ENCODE data around the gene IBSP.

DNA sequence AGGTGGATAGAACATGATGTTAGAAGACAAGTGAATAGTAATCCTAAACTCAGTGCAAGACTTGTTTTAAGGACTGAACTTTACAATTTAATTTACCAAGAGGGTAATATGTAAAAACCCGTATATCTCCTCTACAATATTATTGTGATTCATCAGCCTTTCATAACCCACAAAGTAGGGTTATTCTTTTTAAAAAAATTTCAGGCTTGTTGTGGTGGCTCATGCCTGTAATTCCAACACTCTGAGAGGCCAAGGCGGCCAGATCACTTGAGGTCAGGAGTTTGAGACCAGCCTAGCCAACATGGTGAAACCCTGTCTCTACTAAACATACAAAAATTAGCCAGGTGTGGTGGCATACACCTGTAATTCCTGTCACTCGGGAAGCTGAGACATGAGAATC, 7.2 kb downstream of the IBSP start:
- TF ChIP-seq POLR2AphosphoS5 (IDR thresholded peaks at IDR 0.05), result no peak
- TF ChIP-seq, protein P1, sequence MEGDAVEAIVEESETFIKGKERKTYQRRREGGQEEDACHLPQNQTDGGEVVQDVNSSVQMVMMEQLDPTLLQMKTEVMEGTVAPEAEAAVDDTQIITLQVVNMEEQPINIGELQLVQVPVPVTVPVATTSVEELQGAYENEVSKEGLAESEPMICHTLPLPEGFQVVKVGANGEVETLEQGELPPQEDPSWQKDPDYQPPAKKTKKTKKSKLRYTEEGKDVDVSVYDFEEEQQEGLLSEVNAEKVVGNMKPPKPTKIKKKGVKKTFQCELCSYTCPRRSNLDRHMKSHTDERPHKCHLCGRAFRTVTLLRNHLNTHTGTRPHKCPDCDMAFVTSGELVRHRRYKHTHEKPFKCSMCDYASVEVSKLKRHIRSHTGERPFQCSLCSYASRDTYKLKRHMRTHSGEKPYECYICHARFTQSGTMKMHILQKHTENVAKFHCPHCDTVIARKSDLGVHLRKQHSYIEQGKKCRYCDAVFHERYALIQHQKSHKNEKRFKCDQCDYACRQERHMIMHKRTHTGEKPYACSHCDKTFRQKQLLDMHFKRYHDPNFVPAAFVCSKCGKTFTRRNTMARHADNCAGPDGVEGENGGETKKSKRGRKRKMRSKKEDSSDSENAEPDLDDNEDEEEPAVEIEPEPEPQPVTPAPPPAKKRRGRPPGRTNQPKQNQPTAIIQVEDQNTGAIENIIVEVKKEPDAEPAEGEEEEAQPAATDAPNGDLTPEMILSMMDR (IDR thresholded peaks at IDR 0.05), result no peak

All from suprapubic skin (tissue), 3 donors.